ENCODE results near the gene KRTAP10-7.
A peak's percentile ranks its signal among the peaks of the same experiment; 100 is the strongest.
"Not testable (repeated sequence)": the region's sequence is repeated elsewhere in the genome, so short reads cannot be mapped to it uniquely, and the experiment has no call there.

KRTAP10-7 gene

GRCh38 chr21:44590897-44591800, 9.2 kb upstream of the KRTAP10-7 start:
- DNase-seq: not testable (repeated sequence)

DNA sequence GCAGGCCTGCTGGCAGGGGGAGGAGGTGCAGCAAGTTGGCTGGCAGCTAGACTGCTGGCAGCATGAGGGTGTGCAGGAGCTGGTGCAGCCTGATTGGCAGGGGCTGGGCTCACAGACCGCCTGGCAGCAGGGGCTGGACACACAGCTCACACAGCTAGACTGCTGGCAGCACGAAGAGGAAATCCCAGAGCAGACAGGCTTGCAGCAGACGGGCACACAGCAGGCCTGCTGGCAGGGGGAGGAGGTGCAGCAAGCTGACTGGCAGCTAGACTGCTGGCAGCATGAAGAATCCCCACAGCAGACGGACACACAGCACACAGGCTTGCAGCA, 8.6 kb upstream of the KRTAP10-7 start:
- not testable (repeated sequence) for DNase-seq

- no peak for DNase-seq
These were observed 7.7 kb upstream of the KRTAP10-7 start, which contains the start of gene KRTAP10-6 for GRCh38 chr21:44592446-44593311. KRTAP10-6 (minus strand) TSS chr21:44592505; CDS start chr21:44592484, 21 bp downstream.

- DNase-seq: no peak
These were observed 6.6 kb upstream of the KRTAP10-7 start for GRCh38 chr21:44593598-44594405.

- no peak for DNase-seq
These were observed 5.9 kb upstream of the KRTAP10-7 start for GRCh38 chr21:44594406-44594916.

DNA sequence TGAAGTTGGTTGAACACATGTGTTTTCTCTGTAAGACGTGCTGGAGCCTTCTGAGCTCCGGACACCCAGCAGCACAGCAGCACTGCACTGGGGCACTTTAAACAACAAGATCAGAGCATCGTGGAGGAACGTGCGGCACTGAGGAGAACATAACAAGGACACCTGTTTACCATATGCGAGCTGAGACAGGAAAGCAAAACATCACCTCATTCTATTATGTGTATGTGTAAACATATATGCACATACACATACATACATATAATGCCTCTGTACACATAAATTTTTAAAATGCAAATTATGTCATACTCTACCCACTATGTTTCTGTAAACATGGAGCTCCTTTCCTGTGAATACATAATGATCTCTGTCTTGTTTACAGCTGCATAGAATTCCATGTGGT, 4.9 kb upstream of the KRTAP10-7 start:
- no peak for DNase-seq

GRCh38 chr21:44596068-44596725, 4.2 kb upstream of the KRTAP10-7 start:
- no peak for DNase-seq

- DNase-seq: no peak
These were observed 2.3 kb upstream of the KRTAP10-7 start for GRCh38 chr21:44598061-44598460.

- DNase-seq: no peak
These were observed 950 bp upstream of the KRTAP10-7 start for GRCh38 chr21:44599264-44600029.

DNA sequence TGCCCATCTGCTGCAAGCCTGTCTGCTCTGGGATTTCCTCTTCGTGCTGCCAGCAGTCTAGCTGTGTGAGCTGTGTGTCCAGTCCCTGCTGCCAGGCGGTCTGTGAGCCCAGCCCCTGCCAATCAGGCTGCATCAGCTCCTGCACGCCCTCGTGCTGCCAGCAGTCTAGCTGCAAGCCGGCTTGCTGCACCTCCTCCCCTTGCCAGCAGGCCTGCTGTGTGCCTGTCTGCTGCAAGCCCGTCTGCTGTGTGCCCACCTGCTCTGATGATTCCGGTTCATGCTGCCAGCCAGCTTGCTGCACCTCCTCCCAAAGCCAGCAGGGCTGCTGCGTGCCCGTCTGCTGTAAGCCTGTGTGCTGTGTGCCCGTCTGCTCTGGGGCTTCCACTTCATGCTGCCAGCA, 694 bp downstream of the KRTAP10-7 start:
- DNase-seq: not testable (repeated sequence)

DNA sequence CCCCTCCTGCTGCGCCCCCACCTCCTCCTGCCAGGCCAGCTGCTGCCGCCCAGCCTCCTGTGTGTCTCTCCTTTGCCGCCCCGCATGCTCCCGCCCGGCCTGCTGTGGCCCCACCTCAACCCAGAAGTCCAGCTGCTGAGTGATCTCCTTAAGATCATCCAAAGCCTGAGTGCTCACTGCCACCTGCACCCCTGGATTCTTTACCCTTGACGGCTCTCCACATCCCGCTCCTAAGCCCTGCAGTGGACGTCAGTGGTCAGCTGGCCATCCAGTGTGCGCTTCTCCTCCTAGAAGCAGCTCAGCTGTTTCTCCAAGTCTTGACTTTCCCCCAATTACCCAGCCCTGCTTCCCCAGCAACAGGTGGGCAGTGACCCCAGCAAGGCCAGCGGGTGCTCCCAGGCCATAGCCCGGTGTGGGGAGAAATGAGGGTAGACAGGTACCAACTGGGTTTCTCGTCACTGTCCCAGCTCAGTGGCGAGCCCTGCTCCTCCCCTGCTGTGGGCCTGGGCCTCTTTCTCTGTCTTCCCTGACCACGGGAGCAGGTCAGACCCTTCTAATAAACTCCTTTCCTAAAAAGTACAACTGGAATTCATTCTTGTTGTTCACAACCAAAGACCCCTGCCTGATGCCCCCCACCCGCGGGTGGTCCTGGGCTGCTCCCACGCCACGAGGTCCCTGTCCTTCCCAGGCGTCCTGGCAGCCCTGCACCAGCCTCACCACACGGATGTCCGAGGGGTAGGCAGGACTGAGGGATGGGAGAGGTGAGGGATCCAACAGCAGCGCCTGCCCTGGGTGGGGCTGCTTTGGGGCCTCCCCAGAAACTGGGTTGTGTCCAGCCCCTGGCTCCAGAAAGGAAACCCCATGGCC, 1.4 kb downstream of the KRTAP10-7 start:
- DNase-seq: peak; percentile 58

GRCh38 chr21:44602463-44602850, 2.1 kb downstream of the KRTAP10-7 start:
- no peak for DNase-seq

DNA sequence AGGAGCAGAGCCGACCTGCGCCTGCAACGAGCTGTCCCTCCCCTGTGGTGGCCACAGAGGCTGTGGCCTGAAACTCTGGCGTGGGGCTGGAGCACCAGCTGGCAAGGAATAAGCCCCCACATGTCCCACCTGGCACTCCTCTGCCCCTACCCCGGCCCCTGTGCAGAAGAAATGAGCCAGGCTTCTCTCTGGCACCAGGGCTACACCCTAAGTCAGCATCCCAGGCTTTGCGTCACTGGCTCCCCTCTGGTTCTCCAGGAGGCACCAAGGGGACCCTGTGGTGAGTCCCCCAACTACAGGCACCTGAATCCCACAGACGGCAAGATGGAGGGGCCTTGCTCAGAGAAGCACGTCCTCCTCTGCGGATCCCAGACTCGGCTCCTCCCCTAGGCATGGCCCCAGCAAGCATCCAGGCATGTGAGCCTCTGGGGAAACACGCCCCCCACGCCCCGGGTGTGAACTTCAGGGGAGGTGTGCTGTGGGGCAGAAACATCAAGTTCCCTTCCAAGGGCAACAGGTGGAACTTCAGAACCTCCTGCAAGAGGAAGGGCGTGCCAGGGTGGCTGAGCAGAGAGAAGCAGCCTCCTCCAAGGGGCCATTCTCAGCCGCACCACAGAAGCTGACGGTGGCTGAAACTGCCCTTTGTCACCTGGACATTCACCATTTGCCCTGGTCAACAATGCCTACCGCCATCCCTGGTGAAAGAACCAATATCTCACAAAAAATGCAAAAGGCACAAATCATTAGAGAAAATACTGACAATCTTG, 2.9 kb downstream of the KRTAP10-7 start:
- DNase-seq: no peak

DNA sequence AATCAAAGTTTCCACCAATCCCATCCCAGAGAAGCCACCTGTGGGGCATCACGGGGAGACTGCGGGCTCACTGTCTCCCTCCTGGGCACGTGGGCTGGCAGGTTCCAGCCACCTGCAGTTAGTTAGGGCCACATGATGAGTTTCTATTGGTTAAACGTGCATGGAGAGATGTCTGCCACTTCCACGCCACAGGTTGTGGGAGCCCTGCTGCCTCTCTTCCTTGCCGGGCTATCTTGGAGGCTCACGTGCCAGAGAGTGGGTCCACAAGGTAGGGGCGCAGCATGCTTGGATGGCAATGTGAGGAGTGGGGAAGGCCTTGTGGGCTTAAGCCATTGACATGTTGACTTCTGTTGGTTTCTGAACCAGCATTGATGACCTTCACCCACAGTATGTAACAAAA, 3.5 kb downstream of the KRTAP10-7 start:
- DNase-seq: no peak

DNA sequence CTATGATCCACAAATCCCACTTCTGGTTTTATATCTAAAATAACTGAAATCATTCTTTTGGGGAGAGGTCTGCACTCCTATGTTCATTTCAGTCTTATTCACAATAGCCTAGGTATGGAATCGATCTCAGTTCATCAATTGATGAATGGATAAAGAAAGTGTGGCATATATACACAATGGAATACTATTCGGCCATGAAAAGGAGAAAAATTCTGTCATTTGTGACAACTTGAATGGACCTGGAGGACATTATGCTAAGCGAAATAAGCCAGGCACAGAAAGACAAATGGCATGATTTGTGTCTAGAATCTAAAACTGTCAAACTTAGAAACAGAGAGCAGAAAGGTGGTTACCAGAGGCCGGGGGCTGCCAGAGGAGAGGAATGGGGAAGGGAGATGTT, 6.1 kb downstream of the KRTAP10-7 start:
- DNase-seq: no peak

DNA sequence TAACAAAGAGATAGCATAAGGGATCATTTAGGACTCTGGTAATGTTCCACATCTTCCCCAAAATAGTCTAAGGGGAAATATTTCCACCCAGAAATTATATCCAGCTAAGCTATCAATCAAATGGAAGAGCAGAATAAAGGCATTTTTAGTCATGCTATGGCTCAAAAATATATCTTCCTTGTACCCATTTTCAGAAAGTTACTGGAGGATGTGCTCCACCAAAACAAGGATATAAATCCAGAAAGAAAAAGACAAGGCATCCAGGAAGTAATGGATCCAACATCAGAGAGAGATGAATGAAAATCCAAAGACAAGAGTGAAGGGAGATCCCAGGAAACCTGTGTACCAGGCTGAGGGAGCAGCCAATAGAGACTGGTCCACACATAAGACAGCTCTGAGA, 8.8 kb downstream of the KRTAP10-7 start:
- no peak for DNase-seq

DNA sequence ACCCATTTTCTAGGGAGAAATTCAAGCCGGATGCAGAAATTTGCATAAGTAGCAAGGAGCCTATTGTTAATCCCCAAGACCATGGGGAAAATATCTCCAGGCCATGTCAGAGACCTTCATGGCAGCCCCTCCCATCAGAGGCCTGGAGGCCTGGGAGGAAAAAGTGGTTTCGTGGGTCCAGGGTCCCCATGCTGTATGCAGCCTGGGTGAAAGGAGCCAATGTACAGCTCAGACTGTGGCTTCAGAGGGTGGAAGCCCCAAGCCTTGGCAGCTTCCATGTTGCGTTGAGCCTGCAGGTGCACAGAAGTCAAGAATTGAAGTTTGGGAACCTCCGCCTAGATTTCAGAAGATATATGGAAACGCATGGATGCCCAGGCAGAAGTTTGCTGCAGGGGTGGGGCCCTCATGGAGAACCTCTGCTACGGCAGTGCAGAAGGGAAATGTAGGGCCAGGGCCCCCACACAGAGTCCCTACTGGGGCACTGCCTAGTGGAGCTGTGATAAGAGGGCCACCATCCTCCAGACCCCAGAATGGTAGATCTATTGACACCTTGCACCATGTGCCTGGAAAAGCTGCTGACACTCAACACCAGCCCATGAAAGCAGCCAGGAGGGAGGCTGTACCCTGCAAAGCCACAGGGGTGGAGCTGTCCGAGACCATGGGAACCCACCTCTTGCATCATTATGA, 9.9 kb downstream of the KRTAP10-7 start:
- DNase-seq: not testable (repeated sequence)

DNA sequence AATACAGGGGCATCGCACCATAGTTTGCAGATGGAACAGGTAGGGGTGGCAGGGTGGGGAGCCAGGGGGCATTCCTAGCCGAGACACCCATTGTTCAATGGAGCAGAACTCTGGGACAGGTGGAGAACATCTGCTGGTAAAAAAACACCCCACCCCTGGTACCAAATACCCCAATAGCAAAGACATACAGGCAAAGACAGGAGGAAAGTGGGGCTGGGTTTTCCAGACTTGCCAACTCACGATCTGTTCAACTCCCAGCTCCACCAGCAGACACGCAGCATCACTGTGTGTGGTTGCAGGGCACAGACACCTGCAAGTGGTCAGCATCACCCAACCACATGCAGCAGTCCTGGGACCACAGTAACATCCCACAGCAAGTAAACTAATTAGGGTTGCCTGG, 11.2 kb downstream of the KRTAP10-7 start:
- DNase-seq: no peak

GRCh38 chr21:44612029-44612486, 11.7 kb downstream of the KRTAP10-7 start, which contains the start of gene KRTAP10-8:
KRTAP10-8 (plus strand) TSS chr21:44612079; CDS start chr21:44612101, 22 bp downstream.
- no peak for DNase-seq
